GM18909 (cell line): ENCODE data around the gene CS.

Experiments
- ATAC-seq: cut with Tn5 transposase; IDR thresholded peaks from one replicate; pipeline ENCODE4 v1.9.1; 2021; ENCODE audit warnings: mild to moderate bottlenecking; ENCODE audit not compliant: unreplicated experiment, poor library complexity

The CS gene

GRCh38 chr12:56255671-56256070 lies 44.5 kb downstream of the CS start:
- ATAC-seq: no peak

- no peak for ATAC-seq
Observed at GRCh38 chr12:56253091-56253490, 47.0 kb downstream of the CS start.

- ATAC-seq: no peak
Observed at GRCh38 chr12:56252649-56253048, 47.5 kb downstream of the CS start.

- no peak for ATAC-seq
Observed at GRCh38 chr12:56248711-56249110, 51.4 kb downstream of the CS start.

GRCh38 chr12:56247923-56248322 lies 52.2 kb downstream of the CS start:
- no peak for ATAC-seq

- ATAC-seq: no peak
Observed at GRCh38 chr12:56244494-56244893, 55.6 kb downstream of the CS start.

GRCh38 chr12:56243731-56244181 lies 56.4 kb downstream of the CS start:
- no peak for ATAC-seq

GRCh38 chr12:56242986-56243385 lies 57.1 kb downstream of the CS start:
- ATAC-seq: no peak

GRCh38 chr12:56241424-56242303 lies 58.5 kb downstream of the CS start:
- ATAC-seq: no peak

GRCh38 chr12:56237552-56237951 lies 62.6 kb downstream of the CS start:
- ATAC-seq: no peak

- no peak for ATAC-seq
Observed at GRCh38 chr12:56236985-56237384, 63.1 kb downstream of the CS start.

- ATAC-seq: no peak
Observed at GRCh38 chr12:56236091-56236490, 64.0 kb downstream of the CS start.

GRCh38 chr12:56234746-56235436 lies 65.2 kb downstream of the CS start:
- ATAC-seq: no peak

GRCh38 chr12:56231184-56231582 lies 68.9 kb downstream of the CS start:
- ATAC-seq: no peak

GRCh38 chr12:56230432-56231183 lies 69.5 kb downstream of the CS start:
- ATAC-seq: no peak

- no peak for ATAC-seq
Observed at GRCh38 chr12:56229916-56230431, 70.2 kb downstream of the CS start, which contains the start of gene SLC39A5. Gene SLC39A5, plus strand, starts transcription at chr12:56230051. Its CDS starts 1,224 bp downstream, at chr12:56231275.

GRCh38 chr12:56229082-56229481 lies 71.0 kb downstream of the CS start:
- no peak for ATAC-seq

GRCh38 chr12:56224954-56225353 lies 75.2 kb downstream of the CS start:
- no peak for ATAC-seq

- ATAC-seq: peak; percentile 79
Observed at GRCh38 chr12:56224102-56224701, 75.9 kb downstream of the CS start, which contains the start of gene NABP2. Gene NABP2, plus strand, starts transcription at chr12:56224342. Its CDS starts 515 bp downstream, at chr12:56224857.

GRCh38 chr12:56223571-56224101 lies 76.5 kb downstream of the CS start:
- ATAC-seq: no peak
